NCI-H460 (cell line): Measurements from ENCODE around the gene PUDP. TPM values are rescaled to one million over a fixed set of nuclear protein-coding genes. Genes with fewer than 3 reads are reported as not detected.

Experiments used
- DNase-seq: peaks from one replicate; pipeline ENCODE4 v3.0.0-alpha.2; 2016; ENCODE audit warnings: low read depth; ENCODE audit errors: extremely low read depth
- total RNA-seq: library from RNA; depleted of rRNA; stranded (reverse); fragments of >200 nt; shearing (Covaris generic); gene quantifications from 2 replicates; pipeline ENCODE4 v1.2.3, GENCODE V29; 2014

PUDP gene
- total RNA-seq, 1 experiment from 2014 or later = 9.8 TPM

GRCh38 chrX:7147413-7147977 is 458 bp downstream of the PUDP start, which contains the start of gene STS:
Gene STS, plus strand, starts transcription at chrX:7147712. Its CDS starts 105,488 bp downstream, at chrX:7253200.
- DNase-seq = no peak

- no peak for DNase-seq
Observed at GRCh38 chrX:7146703-7147412, 1.1 kb downstream of the PUDP start.

GRCh38 chrX:7146020-7146702 is 1.8 kb downstream of the PUDP start:
- no peak for DNase-seq

GRCh38 chrX:7145454-7145853 is 2.5 kb downstream of the PUDP start:
- DNase-seq = no peak

- no peak for DNase-seq
Observed at GRCh38 chrX:7143941-7144525, 3.9 kb downstream of the PUDP start.

- DNase-seq = no peak
Observed at GRCh38 chrX:7143076-7143475, 4.9 kb downstream of the PUDP start.

- DNase-seq = no peak
Observed at GRCh38 chrX:7139202-7140081, 8.5 kb downstream of the PUDP start.

- DNase-seq = no peak
Observed at GRCh38 chrX:7134981-7135380, 13.0 kb downstream of the PUDP start.

GRCh38 chrX:7133050-7133440 is 14.9 kb downstream of the PUDP start:
- DNase-seq = no peak

- peak; percentile 63 for DNase-seq
Observed at GRCh38 chrX:7132335-7133049, 15.5 kb downstream of the PUDP start.

- no peak for DNase-seq
Observed at GRCh38 chrX:7131621-7132020, 16.3 kb downstream of the PUDP start.

- no peak for DNase-seq
Observed at GRCh38 chrX:7127056-7127455, 20.9 kb downstream of the PUDP start.

GRCh38 chrX:7120878-7121219 is 27.1 kb downstream of the PUDP start:
- DNase-seq = no peak

- no peak for DNase-seq
Observed at GRCh38 chrX:7119950-7120877, 27.7 kb downstream of the PUDP start.

- no peak for DNase-seq
Observed at GRCh38 chrX:7117587-7117986, 30.4 kb downstream of the PUDP start.

- no peak for DNase-seq
Observed at GRCh38 chrX:7116081-7116480, 31.9 kb downstream of the PUDP start.

- DNase-seq = no peak
Observed at GRCh38 chrX:7115557-7115956, 32.4 kb downstream of the PUDP start.

- DNase-seq = no peak
Observed at GRCh38 chrX:7112071-7112470, 35.9 kb downstream of the PUDP start.

- no peak for DNase-seq
Observed at GRCh38 chrX:7111518-7111917, 36.4 kb downstream of the PUDP start.
